Liver (tissue), 3 donors: Measurements from ENCODE around the gene MYH14.

Experiments
- GABPA ChIP-seq, 2 donors: IDR thresholded peaks in 1 of 2; conservative IDR thresholded peaks in 1 of 2; 2 replicates each; pipeline ENCODE4 v1.6.1; 2016; ENCODE audit warnings: antibody characterized with exemption in 2 of 2, mild to moderate bottlenecking in 1 of 2, moderate library complexity in 1 of 2
- RAD21 ChIP-seq, 2 donors: IDR thresholded peaks; 2 replicates each; pipeline ENCODE4 v1.6.1; 2016; ENCODE audit warnings: antibody characterized with exemption in 2 of 2, mild to moderate bottlenecking in 2 of 2
- SP1 ChIP-seq: IDR thresholded peaks from 2 replicates; pipeline ENCODE4 v1.6.1; 2018; ENCODE audit warnings: antibody characterized with exemption, mild to moderate bottlenecking
- TAF1 ChIP-seq: conservative IDR thresholded peaks from 2 replicates; pipeline ENCODE4 v1.6.1; 2016; ENCODE audit warnings: antibody characterized with exemption, mild to moderate bottlenecking
- TF ChIP-seq, protein P1 (sequence below): fragments of 150-350 bp; IDR thresholded peaks from 2 replicates; pipeline ENCODE4 v1.5.1; 2017; ENCODE audit warnings: improper control_type of control experiment, low read depth, low read length; ENCODE audit not compliant: missing input control
- TF ChIP-seq, protein P2 (sequence below): IDR thresholded peaks from 2 replicates; pipeline ENCODE4 v1.6.1; 2016; ENCODE audit warnings: antibody characterized with exemption
- donor health status: healthy.
- donor health status: healthy.

GRCh38 chr19:50181121-50181520, 22.3 kb upstream of the MYH14 start:
- TF ChIP-seq, protein P1, sequence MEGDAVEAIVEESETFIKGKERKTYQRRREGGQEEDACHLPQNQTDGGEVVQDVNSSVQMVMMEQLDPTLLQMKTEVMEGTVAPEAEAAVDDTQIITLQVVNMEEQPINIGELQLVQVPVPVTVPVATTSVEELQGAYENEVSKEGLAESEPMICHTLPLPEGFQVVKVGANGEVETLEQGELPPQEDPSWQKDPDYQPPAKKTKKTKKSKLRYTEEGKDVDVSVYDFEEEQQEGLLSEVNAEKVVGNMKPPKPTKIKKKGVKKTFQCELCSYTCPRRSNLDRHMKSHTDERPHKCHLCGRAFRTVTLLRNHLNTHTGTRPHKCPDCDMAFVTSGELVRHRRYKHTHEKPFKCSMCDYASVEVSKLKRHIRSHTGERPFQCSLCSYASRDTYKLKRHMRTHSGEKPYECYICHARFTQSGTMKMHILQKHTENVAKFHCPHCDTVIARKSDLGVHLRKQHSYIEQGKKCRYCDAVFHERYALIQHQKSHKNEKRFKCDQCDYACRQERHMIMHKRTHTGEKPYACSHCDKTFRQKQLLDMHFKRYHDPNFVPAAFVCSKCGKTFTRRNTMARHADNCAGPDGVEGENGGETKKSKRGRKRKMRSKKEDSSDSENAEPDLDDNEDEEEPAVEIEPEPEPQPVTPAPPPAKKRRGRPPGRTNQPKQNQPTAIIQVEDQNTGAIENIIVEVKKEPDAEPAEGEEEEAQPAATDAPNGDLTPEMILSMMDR = no peak
- TF ChIP-seq SP1 (no peak), RAD21 (IDR thresholded peaks at IDR 0.05) (no peak), TAF1 (no peak), GABPA (IDR thresholded peaks at IDR 0.05 in 1 of 2, conservative IDR thresholded peaks at IDR 0.05 in 1 of 2) (no peak)
- TF ChIP-seq, protein P2, sequence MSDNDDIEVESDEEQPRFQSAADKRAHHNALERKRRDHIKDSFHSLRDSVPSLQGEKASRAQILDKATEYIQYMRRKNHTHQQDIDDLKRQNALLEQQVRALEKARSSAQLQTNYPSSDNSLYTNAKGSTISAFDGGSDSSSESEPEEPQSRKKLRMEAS = no peak
